Activated effector memory CD4-positive, alpha-beta T cell treated with Interleukin-2 at 50 U/mL for 16 hours (primary cell): ENCODE data around the gene CCDC122.

Source experiments
- DNase-seq: peaks from one replicate; pipeline ENCODE4 v3.0.0-alpha.2; 2020

CCDC122 gene

GRCh38 chr13:43878892-43879754 is at the start of gene CCDC122:
Gene CCDC122 (minus strand): TSS chr13:43879740. CDS start chr13:43869376, 10,364 bp downstream.
- DNase-seq, result peak; percentile 54

- DNase-seq, result no peak
Observed at GRCh38 chr13:43924549-43925245, 45.2 kb upstream of the CCDC122 start.

- DNase-seq, result no peak
Observed at GRCh38 chr13:43920965-43921674, 41.6 kb upstream of the CCDC122 start.

- no peak for DNase-seq
Observed at GRCh38 chr13:43918636-43919035, 39.1 kb upstream of the CCDC122 start.

DNA sequence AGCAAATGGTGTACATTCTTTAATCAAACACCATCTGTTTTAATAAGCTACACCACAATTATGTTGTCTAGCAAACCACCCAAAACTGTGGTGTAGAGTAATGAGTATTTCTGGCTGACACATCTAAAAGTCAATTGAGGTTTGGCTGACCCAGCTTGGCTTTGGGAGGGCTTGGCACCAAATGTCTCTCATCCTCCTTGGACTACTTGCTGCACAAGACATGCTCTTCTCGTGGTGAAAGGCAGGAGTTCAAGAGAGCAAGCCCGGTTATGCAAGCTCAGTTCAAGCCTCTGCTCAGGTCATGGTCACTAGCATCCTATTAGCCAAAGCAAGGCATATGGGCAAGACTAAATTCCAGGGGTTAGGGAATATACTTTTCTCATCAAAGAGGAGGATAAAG is 37.3 kb upstream of the CCDC122 start:
- no peak for DNase-seq

DNA sequence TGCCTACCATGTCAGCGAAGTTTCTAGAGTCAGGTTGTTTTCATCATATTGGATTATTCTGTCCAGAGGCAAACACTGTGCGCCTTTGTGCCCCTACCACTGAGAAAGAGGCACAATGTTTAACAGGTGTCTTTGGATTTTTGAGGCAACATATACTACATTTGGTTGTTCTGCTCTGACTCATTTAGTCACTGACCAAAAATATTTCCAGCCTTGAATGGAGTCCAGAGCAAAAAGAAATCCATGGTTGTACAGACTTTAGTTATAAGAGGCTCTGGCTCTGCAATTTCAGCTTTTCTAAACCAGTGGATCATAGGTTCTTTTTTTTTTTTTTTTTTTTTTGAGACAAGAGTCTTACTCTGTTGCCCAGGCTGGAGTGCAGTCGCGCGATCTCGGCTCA is 35.9 kb upstream of the CCDC122 start:
- DNase-seq, result no peak

- no peak for DNase-seq
Observed at GRCh38 chr13:43911871-43912270, 32.3 kb upstream of the CCDC122 start.

GRCh38 chr13:43911278-43911677 is 31.7 kb upstream of the CCDC122 start:
- no peak for DNase-seq

- no peak for DNase-seq
Observed at GRCh38 chr13:43910856-43911255, 31.3 kb upstream of the CCDC122 start.

GRCh38 chr13:43908156-43909126 is 28.9 kb upstream of the CCDC122 start:
- DNase-seq, result no peak

DNA sequence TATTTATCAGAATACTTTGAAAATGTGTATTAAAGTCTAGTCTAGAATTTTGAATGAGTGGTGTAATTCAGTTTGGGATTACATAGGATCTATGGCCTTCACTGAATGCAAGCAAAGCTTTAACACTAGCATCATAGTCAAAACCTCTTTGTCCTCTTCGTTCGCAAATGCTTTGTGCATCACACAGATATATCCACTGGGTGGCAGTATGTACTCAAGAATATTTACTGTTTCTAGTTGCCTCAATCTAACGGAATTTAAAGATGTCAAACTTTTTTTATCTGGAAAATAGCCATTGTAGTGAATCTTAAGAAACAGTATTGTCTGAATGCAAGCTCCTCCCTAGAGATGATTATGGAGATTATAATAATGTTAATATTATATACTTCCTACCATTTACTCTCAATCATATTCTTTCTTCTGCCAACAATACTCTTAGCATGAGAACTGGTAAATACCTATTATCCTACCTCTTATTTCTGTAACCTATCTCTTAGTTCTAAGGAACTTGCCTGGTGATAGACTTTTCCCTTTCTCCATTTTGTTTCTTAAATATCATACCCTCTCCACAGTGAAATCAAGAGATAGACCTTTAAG is 26.0 kb upstream of the CCDC122 start:
- DNase-seq, result no peak

- no peak for DNase-seq
Observed at GRCh38 chr13:43895940-43896339, 16.4 kb upstream of the CCDC122 start.

DNA sequence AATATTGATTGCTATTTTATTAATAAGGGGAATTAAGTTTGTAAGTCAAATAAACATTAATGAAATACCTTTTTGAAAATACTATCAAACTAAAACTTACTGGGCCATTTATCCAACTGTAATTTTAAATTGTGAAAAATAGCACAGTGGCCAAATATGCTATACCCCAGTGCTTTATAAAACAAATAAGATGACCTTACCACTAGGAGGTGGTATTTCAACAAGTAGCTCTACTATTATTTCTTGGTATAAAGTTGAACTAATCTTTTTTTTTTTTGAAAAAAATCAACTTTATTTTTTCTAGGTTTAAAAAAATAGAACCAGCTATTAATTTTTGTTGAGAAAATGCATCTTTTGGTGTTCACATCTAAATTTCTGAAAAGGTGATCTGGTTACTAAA is 14.9 kb upstream of the CCDC122 start:
- no peak for DNase-seq

DNA sequence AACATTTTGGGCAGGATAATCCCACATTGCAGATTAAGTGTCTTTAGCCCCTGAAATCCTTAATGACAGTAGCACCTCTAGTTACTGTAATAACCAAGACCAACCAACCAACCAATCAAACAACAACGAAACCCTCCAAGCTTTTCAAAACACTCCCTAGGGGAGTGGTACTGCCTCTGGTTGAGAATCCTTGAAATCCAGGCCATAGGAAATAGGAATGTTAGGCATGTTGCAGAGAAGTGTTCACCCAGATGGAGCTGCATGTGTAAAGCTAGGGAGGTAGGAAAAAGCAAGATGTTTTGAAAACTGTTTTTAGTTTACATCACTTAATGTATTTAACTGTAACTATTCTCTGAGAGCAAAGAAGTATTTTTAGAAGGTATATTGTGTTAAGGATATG is 4.7 kb upstream of the CCDC122 start:
- no peak for DNase-seq

- DNase-seq, result no peak
Observed at GRCh38 chr13:43883631-43884030, 4.1 kb upstream of the CCDC122 start.

DNA sequence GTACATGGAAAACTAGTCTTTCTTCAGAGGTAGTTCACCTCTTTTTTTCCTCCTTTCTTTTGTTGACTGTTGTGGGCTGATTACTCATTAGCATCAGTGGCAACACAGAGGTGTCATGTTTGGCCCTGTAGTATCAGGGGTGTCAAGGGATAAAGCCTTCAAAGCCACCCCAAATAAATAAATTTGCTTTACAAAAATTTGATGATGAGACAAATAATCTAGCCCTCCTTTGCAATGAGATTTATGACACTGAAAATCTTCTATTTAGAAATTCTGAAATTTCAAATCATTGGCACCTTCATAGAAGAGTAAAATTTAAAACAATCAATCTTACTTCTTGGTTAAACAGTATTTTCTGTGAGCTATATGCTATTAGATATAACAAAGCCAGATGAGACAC is 2.0 kb upstream of the CCDC122 start:
- DNase-seq, result no peak

DNA sequence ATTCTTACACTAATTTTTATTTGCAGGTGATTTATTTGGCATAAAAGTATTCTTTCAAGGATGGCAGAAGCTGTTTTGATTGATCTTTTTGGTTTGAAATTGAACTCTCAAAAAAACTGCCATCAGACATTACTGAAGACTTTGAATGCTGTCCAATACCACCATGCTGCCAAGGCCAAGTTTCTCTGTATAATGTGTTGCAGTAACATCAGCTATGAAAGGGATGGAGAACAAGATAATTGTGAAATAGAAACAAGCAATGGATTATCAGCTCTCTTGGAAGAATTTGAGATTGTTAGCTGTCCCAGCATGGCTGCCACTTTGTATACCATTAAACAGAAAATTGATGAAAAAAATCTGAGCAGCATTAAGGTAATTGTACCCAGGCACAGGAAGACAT is 1.4 kb upstream of the CCDC122 start:
- DNase-seq, result no peak

DNA sequence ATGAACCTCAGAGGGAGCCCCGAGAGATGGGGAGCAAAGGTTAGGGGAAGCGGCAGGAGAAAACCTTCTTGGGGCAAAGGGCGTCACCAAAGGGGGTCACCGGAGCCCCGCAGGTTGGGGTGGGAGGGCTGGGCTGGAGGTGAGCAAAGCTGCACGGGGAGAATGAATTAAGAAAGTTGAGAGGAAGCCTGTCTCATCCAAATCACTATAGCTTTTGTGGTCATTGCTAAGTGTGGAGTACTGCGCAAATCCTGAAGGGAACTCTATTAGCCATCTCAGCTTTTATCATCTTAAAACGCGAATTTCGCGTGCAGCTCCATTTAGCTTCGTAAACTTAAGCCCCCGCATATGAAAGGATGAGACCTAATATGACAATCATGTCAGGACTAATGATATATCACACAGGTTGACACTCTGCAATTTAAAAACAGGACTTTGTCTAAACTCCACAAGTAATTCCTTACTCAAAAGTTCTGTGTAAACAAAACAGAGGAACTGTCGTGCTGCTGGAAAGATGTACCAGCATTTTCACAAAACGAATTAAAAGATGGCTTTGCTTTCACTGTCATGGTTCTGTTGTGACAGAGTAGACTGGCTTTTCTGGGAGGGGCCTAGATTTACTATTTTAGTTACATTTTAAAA is 795 bp upstream of the CCDC122 start:
- no peak for DNase-seq

- DNase-seq, result peak; percentile 28
Observed at GRCh38 chr13:43879755-43880181, 228 bp upstream of the CCDC122 start, which contains the start of gene LACC1. Gene LACC1 (plus strand): TSS chr13:43879904. CDS start chr13:43880986, 1,082 bp downstream.

GRCh38 chr13:43877766-43878165 is 1.8 kb downstream of the CCDC122 start:
- no peak for DNase-seq

- no peak for DNase-seq
Observed at GRCh38 chr13:43877326-43877725, 2.2 kb downstream of the CCDC122 start.
